ENCODE measurements around the gene TMEM270. TPM values are rescaled to one million over a fixed set of nuclear protein-coding genes. Genes with fewer than 3 reads are reported as not detected.

TMEM270 gene
- total RNA-seq, 1 experiment from 2014 or later: not detected

DNA sequence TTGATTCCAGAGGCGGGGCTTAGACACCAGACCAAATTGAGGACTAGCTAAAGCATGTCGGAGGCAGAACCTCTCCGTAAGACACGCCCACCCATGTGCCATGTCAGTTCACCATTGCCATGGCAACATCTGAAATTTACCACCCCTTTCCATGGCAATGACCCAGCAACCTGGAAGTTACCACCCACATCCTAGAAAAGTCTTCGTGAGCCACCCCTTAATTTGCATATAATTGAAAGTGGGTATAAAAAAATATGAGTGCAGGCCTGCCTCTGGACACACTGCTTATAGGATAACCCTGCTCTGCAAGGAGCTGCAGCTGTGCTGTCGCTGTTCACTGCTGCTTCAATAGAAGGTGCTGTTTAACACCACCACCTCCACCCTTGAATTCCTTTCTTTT, 28.0 kb downstream of the TMEM270 start:
- Histone ChIP-seq H3K36me3 (ENCODE audit: control insufficient read depth, insufficient read depth, low read length) (no peaks in the 10 kb centered on the region), H3K4me3 (ENCODE audit: low read depth, low read length) (no peak overlapping the region), H3K27me3 (replicated peaks; ENCODE audit: control insufficient read depth, insufficient read depth, low read length) (no peaks in the 10 kb centered on the region), H3K9me3 (no peaks in the 10 kb centered on the region), H3K4me1 (no peaks in the 10 kb centered on the region)
- Mint-ChIP-seq H3K4me3 (ENCODE audit: unreplicated experiment) (no peak overlapping the region), H3K27ac (ENCODE audit: unreplicated experiment) (no peak overlapping the region), H3K9me3 (ENCODE audit: unreplicated experiment) (no peaks in the 10 kb centered on the region), H3K27me3 (ENCODE audit: insufficient read depth, unreplicated experiment) (no peaks in the 10 kb centered on the region), H3K4me1 (ENCODE audit: low read depth, unreplicated experiment) (no peaks in the 10 kb centered on the region), H3K36me3 (ENCODE audit: insufficient read depth, unreplicated experiment) (no peaks in the 10 kb centered on the region)
- intact Hi-C loops (cut with micrococcal nuclease; ENCODE audit: unreplicated experiment): no loop called here
- no TSS peak for BruUV-seq (replicated peaks)
- POLR2A ChIA-PET: no interaction called here
- CTCF ChIA-PET: interaction anchor here (0.7 to 1.6 kb wide), 2 partner anchors 138 to 365 kb away, joined by 4 read pairs; no protein-coding TSS in a partner anchor
- TF ChIP-seq, protein P1, sequence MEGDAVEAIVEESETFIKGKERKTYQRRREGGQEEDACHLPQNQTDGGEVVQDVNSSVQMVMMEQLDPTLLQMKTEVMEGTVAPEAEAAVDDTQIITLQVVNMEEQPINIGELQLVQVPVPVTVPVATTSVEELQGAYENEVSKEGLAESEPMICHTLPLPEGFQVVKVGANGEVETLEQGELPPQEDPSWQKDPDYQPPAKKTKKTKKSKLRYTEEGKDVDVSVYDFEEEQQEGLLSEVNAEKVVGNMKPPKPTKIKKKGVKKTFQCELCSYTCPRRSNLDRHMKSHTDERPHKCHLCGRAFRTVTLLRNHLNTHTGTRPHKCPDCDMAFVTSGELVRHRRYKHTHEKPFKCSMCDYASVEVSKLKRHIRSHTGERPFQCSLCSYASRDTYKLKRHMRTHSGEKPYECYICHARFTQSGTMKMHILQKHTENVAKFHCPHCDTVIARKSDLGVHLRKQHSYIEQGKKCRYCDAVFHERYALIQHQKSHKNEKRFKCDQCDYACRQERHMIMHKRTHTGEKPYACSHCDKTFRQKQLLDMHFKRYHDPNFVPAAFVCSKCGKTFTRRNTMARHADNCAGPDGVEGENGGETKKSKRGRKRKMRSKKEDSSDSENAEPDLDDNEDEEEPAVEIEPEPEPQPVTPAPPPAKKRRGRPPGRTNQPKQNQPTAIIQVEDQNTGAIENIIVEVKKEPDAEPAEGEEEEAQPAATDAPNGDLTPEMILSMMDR (IDR thresholded peaks at IDR 0.05; ENCODE audit: insufficient read depth in 1 of 2, low read depth in 1 of 2, low read length in 1 of 2, severe bottlenecking in 1 of 2, unreplicated experiment in 1 of 2): no peak
- DNase-seq: no peak

DNA sequence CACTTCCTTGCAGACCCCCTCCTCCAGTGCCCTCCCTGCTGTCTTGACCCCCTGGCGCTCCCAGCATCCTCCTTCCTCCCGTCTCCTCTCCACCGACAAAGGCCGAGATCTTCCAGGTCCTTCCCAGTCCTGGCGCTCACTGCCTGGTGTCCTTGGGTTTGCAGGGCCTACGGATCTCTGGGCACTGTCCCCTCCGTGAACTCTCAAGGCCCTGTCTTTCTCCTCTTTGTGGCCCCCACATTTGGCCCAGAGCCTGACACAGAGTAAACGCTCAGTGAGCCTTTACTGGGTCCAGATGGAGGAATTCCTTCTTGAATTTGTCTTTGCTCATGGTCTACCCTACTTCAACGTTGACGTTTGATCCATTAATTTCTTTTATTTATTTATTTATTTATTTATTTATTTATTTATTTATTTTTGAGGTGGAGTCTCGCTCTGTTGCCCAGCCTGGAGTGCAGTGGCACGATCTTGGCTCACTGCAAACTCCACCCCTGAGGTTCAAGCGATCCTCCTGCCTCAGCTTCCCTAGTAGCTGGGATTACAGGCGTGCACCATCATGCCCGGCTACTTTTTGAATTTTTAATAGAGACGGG, 29.7 kb downstream of the TMEM270 start:
- no TSS peak for BruUV-seq (replicated peaks)
- Histone ChIP-seq H3K36me3 (ENCODE audit: control insufficient read depth, insufficient read depth, low read length) (no peaks in the 10 kb centered on the region), H3K4me1 (no peaks in the 10 kb centered on the region), H3K4me3 (ENCODE audit: low read depth, low read length) (no peak overlapping the region), H3K9me3 (peaks cover 2% of the 10 kb centered on the region), H3K27me3 (replicated peaks; ENCODE audit: control insufficient read depth, insufficient read depth, low read length) (no peaks in the 10 kb centered on the region)
- Mint-ChIP-seq H3K9me3 (ENCODE audit: unreplicated experiment) (peaks cover 3% of the 10 kb centered on the region), H3K36me3 (ENCODE audit: insufficient read depth, unreplicated experiment) (no peaks in the 10 kb centered on the region), H3K27me3 (ENCODE audit: insufficient read depth, unreplicated experiment) (no peaks in the 10 kb centered on the region), H3K27ac (ENCODE audit: unreplicated experiment) (no peak overlapping the region), H3K4me3 (ENCODE audit: unreplicated experiment) (no peak overlapping the region), H3K4me1 (ENCODE audit: low read depth, unreplicated experiment) (no peaks in the 10 kb centered on the region)
- intact Hi-C loops (cut with micrococcal nuclease; ENCODE audit: unreplicated experiment): loop anchor here (1.0 kb wide), 1 partner anchor 89 kb away; no protein-coding TSS in a partner anchor
- TF ChIP-seq, protein P1 (IDR thresholded peaks at IDR 0.05; ENCODE audit: insufficient read depth in 1 of 2, low read depth in 1 of 2, low read length in 1 of 2, severe bottlenecking in 1 of 2, unreplicated experiment in 1 of 2): no peak
- ChIA-PET CTCF (interaction anchor here (0.8 to 1.3 kb wide), 3 partner anchors 81 to 136 kb away, joined by 3 to 10 read pairs (median 4); no protein-coding TSS in a partner anchor), POLR2A (no interaction called here)
- DNase-seq: no peak

DNA sequence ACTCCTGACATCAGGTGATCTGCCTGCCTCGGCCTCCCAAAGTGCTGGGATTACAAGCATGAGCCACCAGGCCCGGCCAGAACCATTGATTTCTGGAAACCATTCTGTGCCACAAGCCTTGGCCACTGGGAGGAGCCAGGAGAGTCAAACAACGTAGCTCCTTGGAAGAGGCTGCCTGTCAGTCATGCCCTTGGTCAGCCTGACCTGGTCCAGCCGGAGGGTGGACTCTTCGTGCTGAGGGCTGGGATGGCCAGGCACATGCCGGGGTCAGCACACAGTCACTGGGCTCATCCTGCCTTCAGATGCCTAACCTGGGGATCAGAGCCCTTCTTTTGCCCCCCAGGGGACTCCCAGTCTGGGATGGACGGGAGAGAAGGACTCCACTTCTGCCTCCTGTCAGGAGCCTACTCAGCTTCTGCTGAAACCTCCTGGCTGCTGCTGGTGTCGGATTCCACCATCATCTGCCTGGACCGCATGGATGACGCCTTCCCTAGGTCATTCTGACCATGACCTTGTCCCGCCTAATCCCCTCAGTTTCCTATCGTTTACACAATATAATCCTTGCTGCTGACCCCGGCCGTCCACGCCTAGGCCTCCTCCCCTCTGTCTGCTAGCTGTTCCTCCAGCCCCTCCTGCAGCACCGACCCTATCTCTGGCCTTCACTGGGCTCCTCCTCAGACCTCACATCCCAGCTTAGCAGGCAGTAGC, 30.4 kb downstream of the TMEM270 start:
- H3K4me3 Mint-ChIP-seq (ENCODE audit: unreplicated experiment): no peak overlapping the region
- H3K4me1 ChIP-seq: no peaks in the 10 kb centered on the region
- H3K36me3 ChIP-seq (ENCODE audit: control insufficient read depth, insufficient read depth, low read length): no peaks in the 10 kb centered on the region
- POLR2A ChIA-PET: no interaction called here
- intact Hi-C loops (cut with micrococcal nuclease; ENCODE audit: unreplicated experiment): loop anchor here (1.0 kb wide), 1 partner anchor 88 kb away; no protein-coding TSS in a partner anchor
- H3K9me3 ChIP-seq: peaks cover 8% of the 10 kb centered on the region
- peaks cover 9% of the 10 kb centered on the region for H3K9me3 Mint-ChIP-seq (ENCODE audit: unreplicated experiment)
- H3K4me1 Mint-ChIP-seq (ENCODE audit: low read depth, unreplicated experiment): no peaks in the 10 kb centered on the region
- BruUV-seq (replicated peaks): no TSS peak
- no peaks in the 10 kb centered on the region for H3K27me3 Mint-ChIP-seq (ENCODE audit: insufficient read depth, unreplicated experiment)
- no peaks in the 10 kb centered on the region for H3K36me3 Mint-ChIP-seq (ENCODE audit: insufficient read depth, unreplicated experiment)
- H3K4me3 ChIP-seq (ENCODE audit: low read depth, low read length): no peak overlapping the region
- CTCF ChIA-PET: interaction anchor here (0.8 to 1.3 kb wide), 3 partner anchors 80 to 135 kb away, joined by 3 to 10 read pairs (median 4); no protein-coding TSS in a partner anchor
- no peak overlapping the region for H3K27ac Mint-ChIP-seq (ENCODE audit: unreplicated experiment)
- peak in 1 of 2 experiments; percentile 25 for DNase-seq
- TF ChIP-seq, protein P1 (IDR thresholded peaks at IDR 0.05; ENCODE audit: insufficient read depth in 1 of 2, low read depth in 1 of 2, low read length in 1 of 2, severe bottlenecking in 1 of 2, unreplicated experiment in 1 of 2): no peak
- H3K27me3 ChIP-seq (replicated peaks; ENCODE audit: control insufficient read depth, insufficient read depth, low read length): no peaks in the 10 kb centered on the region

All from Caco-2 (cell line).